ENCODE data around the gene ZNF267. TPM values are rescaled to one million over a fixed set of nuclear protein-coding genes. Genes with fewer than 3 reads are reported as not detected.
"Not testable (repeated sequence)": the region's sequence is repeated elsewhere in the genome, so short reads cannot be mapped to it uniquely, and the experiment has no call there.

Gene ZNF267
- total RNA-seq, 1 donor from 2014 or later, result 19.6 TPM

GRCh38 chr16:31913668-31914067, 40.1 kb downstream of the ZNF267 start:
- H3K4me1 Mint-ChIP-seq (ENCODE audit: low read depth, unreplicated experiment), result no peaks in the 10 kb centered on the region
- Histone ChIP-seq H3K4me1 (ENCODE audit: insufficient read depth, low read length) (no peaks in the 10 kb centered on the region), H3K4me2 (ENCODE audit: low read length) (no peak overlapping the region), H3K9me3 (ENCODE audit: insufficient read depth, low read depth, low read length) (peaks cover 44% of the 10 kb centered on the region), H2AFZ (ENCODE audit: low read depth, low read length) (no peak overlapping the region), H3K36me3 (ENCODE audit: insufficient read depth, low read length) (peaks cover 31% of the 10 kb centered on the region), H3K4me3 (ENCODE audit: insufficient read depth, low read depth, low read length) (no peak overlapping the region), H3K27me3 (ENCODE audit: insufficient read depth, low read length) (no peaks in the 10 kb centered on the region), H3K27ac (ENCODE audit: low read depth, low read length) (no peak overlapping the region), H3K9ac (ENCODE audit: low read length) (no peak overlapping the region), H4K20me1 (ENCODE audit: insufficient read depth, low read length) (peaks cover 13% of the 10 kb centered on the region), H3K79me2 (ENCODE audit: insufficient read depth, low read length) (peaks cover 60% of the 10 kb centered on the region)
- FAIRE-seq, result no peak
- no peak for DNase-seq (ENCODE audit: low read depth)
- peaks cover 78% of the 10 kb centered on the region for H3K36me3 Mint-ChIP-seq (ENCODE audit: low read depth, unreplicated experiment)
- no peak overlapping the region for H3K4me3 Mint-ChIP-seq (ENCODE audit: unreplicated experiment)
- TF ChIP-seq CTCF (IDR thresholded peaks at IDR 0.05; ENCODE audit: insufficient read depth, low read depth, low read length) (no peak), EZH2 (IDR thresholded peaks at IDR 0.05; ENCODE audit: insufficient read depth, low read length) (no peak)
- no peak overlapping the region for H3K27ac Mint-ChIP-seq (ENCODE audit: unreplicated experiment)
- H3K9me3 Mint-ChIP-seq (ENCODE audit: unreplicated experiment), result peaks cover 82% of the 10 kb centered on the region
- no peaks in the 10 kb centered on the region for H3K27me3 Mint-ChIP-seq (ENCODE audit: low read depth, unreplicated experiment)

- Mint-ChIP-seq H3K9me3 (ENCODE audit: unreplicated experiment) (peaks cover 89% of the 10 kb centered on the region), H3K4me3 (ENCODE audit: unreplicated experiment) (no peak overlapping the region), H3K27me3 (ENCODE audit: low read depth, unreplicated experiment) (no peaks in the 10 kb centered on the region), H3K27ac (ENCODE audit: unreplicated experiment) (no peak overlapping the region), H3K4me1 (ENCODE audit: low read depth, unreplicated experiment) (no peaks in the 10 kb centered on the region), H3K36me3 (ENCODE audit: low read depth, unreplicated experiment) (peaks cover 79% of the 10 kb centered on the region)
- Histone ChIP-seq H3K27me3 (ENCODE audit: insufficient read depth, low read length) (no peaks in the 10 kb centered on the region), H4K20me1 (ENCODE audit: insufficient read depth, low read length) (peaks cover 13% of the 10 kb centered on the region), H3K36me3 (ENCODE audit: insufficient read depth, low read length) (peaks cover 31% of the 10 kb centered on the region), H3K4me1 (ENCODE audit: insufficient read depth, low read length) (no peaks in the 10 kb centered on the region), H3K27ac (ENCODE audit: low read depth, low read length) (no peak overlapping the region), H3K79me2 (ENCODE audit: insufficient read depth, low read length) (peaks cover 36% of the 10 kb centered on the region), H3K9me3 (ENCODE audit: insufficient read depth, low read depth, low read length) (peaks cover 58% of the 10 kb centered on the region), H3K4me3 (ENCODE audit: insufficient read depth, low read depth, low read length) (peak overlapping the region; percentile 2), H3K4me2 (ENCODE audit: low read length) (no peak overlapping the region), H3K9ac (ENCODE audit: low read length) (no peak overlapping the region), H2AFZ (ENCODE audit: low read depth, low read length) (no peak overlapping the region)
- DNase-seq (ENCODE audit: low read depth) (no peak), FAIRE-seq (no peak)
- no peak for TF ChIP-seq EZH2 (IDR thresholded peaks at IDR 0.05; ENCODE audit: insufficient read depth, low read length)
- TF ChIP-seq CTCF (IDR thresholded peaks at IDR 0.05; ENCODE audit: insufficient read depth, low read depth, low read length), result no peak
Measured at GRCh38 chr16:31916056-31916488, 42.5 kb downstream of the ZNF267 start.

GRCh38 chr16:31920373-31920772, 46.8 kb downstream of the ZNF267 start:
- FAIRE-seq (no peak), DNase-seq (ENCODE audit: low read depth) (no peak)
- no peak overlapping the region for H3K9ac ChIP-seq (ENCODE audit: low read length)
- peaks cover 66% of the 10 kb centered on the region for H3K9me3 Mint-ChIP-seq (ENCODE audit: unreplicated experiment)
- H3K36me3 Mint-ChIP-seq (ENCODE audit: low read depth, unreplicated experiment), result peaks cover 56% of the 10 kb centered on the region
- no peak overlapping the region for H3K27ac Mint-ChIP-seq (ENCODE audit: unreplicated experiment)
- no peak overlapping the region for H3K4me3 ChIP-seq (ENCODE audit: insufficient read depth, low read depth, low read length)
- H3K27me3 Mint-ChIP-seq (ENCODE audit: low read depth, unreplicated experiment), result no peaks in the 10 kb centered on the region
- H3K4me3 Mint-ChIP-seq (ENCODE audit: unreplicated experiment), result no peak overlapping the region
- no peaks in the 10 kb centered on the region for H3K79me2 ChIP-seq (ENCODE audit: insufficient read depth, low read length)
- no peaks in the 10 kb centered on the region for H4K20me1 ChIP-seq (ENCODE audit: insufficient read depth, low read length)
- H3K4me1 Mint-ChIP-seq (ENCODE audit: low read depth, unreplicated experiment), result no peaks in the 10 kb centered on the region
- no peak overlapping the region for H3K4me2 ChIP-seq (ENCODE audit: low read length)
- H3K9me3 ChIP-seq (ENCODE audit: insufficient read depth, low read depth, low read length), result peaks cover 40% of the 10 kb centered on the region
- no peak overlapping the region for H2AFZ ChIP-seq (ENCODE audit: low read depth, low read length)
- no peaks in the 10 kb centered on the region for H3K4me1 ChIP-seq (ENCODE audit: insufficient read depth, low read length)
- TF ChIP-seq CTCF (IDR thresholded peaks at IDR 0.05; ENCODE audit: insufficient read depth, low read depth, low read length) (no peak), EZH2 (IDR thresholded peaks at IDR 0.05; ENCODE audit: insufficient read depth, low read length) (no peak)
- H3K36me3 ChIP-seq (ENCODE audit: insufficient read depth, low read length), result peaks cover 13% of the 10 kb centered on the region
- H3K27me3 ChIP-seq (ENCODE audit: insufficient read depth, low read length), result no peaks in the 10 kb centered on the region
- H3K27ac ChIP-seq (ENCODE audit: low read depth, low read length), result no peak overlapping the region

GRCh38 chr16:31951806-31952205, 78.2 kb downstream of the ZNF267 start:
- H2AFZ ChIP-seq (ENCODE audit: low read depth, low read length); H3K79me2 ChIP-seq (ENCODE audit: insufficient read depth, low read length); H3K9me3 Mint-ChIP-seq (ENCODE audit: unreplicated experiment); H3K4me3 ChIP-seq (ENCODE audit: insufficient read depth, low read depth, low read length); FAIRE-seq; H4K20me1 ChIP-seq (ENCODE audit: insufficient read depth, low read length); H3K4me3 Mint-ChIP-seq (ENCODE audit: unreplicated experiment); H3K36me3 Mint-ChIP-seq (ENCODE audit: low read depth, unreplicated experiment); H3K27ac ChIP-seq (ENCODE audit: low read depth, low read length); DNase-seq (ENCODE audit: low read depth); H3K36me3 ChIP-seq (ENCODE audit: insufficient read depth, low read length); H3K9ac ChIP-seq (ENCODE audit: low read length); H3K27me3 Mint-ChIP-seq (ENCODE audit: low read depth, unreplicated experiment); H3K27me3 ChIP-seq (ENCODE audit: insufficient read depth, low read length); H3K9me3 ChIP-seq (ENCODE audit: insufficient read depth, low read depth, low read length); H3K4me1 ChIP-seq (ENCODE audit: insufficient read depth, low read length); H3K4me2 ChIP-seq (ENCODE audit: low read length); H3K4me1 Mint-ChIP-seq (ENCODE audit: low read depth, unreplicated experiment); H3K27ac Mint-ChIP-seq (ENCODE audit: unreplicated experiment): not testable (repeated sequence)
